HUES64 (cell line): Measurements from ENCODE around the gene FIBP.
A peak's percentile ranks its signal among the peaks of the same experiment; 100 is the strongest.

Experiments used
- H3K27ac ChIP-seq: 2 replicates; pipeline ENCODE4 v1.7.0; 2013; ENCODE audit warnings: low read depth, low read length, inconsistent platforms
- H3K27me3 ChIP-seq: 2 replicates; pipeline ENCODE4 v1.6.1; 2013; ENCODE audit warnings: mild to moderate bottlenecking, low read length; ENCODE audit not compliant: insufficient read depth
- H3K36me3 ChIP-seq: 2 replicates; pipeline ENCODE4 v1.6.1; 2013; ENCODE audit warnings: mild to moderate bottlenecking, low read length; ENCODE audit not compliant: insufficient read depth
- H3K4me1 ChIP-seq: 2 replicates; pipeline ENCODE4 v1.6.1; 2013; ENCODE audit warnings: mild to moderate bottlenecking, low read length, moderate library complexity; ENCODE audit not compliant: insufficient read depth
- H3K4me3 ChIP-seq: 2 replicates; pipeline ENCODE4 v1.5.1; 2013; ENCODE audit warnings: mild to moderate bottlenecking, low read length, moderate library complexity
- H3K9ac ChIP-seq: 2 replicates; pipeline ENCODE4 v1.6.1; 2013; ENCODE audit warnings: mild to moderate bottlenecking, low read depth, low read length
- H3K9me3 ChIP-seq: 2 replicates; pipeline ENCODE4 v1.6.1; 2013; ENCODE audit warnings: low read depth, low read length; ENCODE audit not compliant: insufficient read depth
- WGBS: fragments of 150-250, 120-280 bp; methylation state at CpG from one replicate; pipeline ENCODE4 v1.1.7; 2013; ENCODE audit warnings: missing lambda C conversion rate; 5-methylcytosine and 5-hydroxymethylcytosine counted together

Gene FIBP

DNA sequence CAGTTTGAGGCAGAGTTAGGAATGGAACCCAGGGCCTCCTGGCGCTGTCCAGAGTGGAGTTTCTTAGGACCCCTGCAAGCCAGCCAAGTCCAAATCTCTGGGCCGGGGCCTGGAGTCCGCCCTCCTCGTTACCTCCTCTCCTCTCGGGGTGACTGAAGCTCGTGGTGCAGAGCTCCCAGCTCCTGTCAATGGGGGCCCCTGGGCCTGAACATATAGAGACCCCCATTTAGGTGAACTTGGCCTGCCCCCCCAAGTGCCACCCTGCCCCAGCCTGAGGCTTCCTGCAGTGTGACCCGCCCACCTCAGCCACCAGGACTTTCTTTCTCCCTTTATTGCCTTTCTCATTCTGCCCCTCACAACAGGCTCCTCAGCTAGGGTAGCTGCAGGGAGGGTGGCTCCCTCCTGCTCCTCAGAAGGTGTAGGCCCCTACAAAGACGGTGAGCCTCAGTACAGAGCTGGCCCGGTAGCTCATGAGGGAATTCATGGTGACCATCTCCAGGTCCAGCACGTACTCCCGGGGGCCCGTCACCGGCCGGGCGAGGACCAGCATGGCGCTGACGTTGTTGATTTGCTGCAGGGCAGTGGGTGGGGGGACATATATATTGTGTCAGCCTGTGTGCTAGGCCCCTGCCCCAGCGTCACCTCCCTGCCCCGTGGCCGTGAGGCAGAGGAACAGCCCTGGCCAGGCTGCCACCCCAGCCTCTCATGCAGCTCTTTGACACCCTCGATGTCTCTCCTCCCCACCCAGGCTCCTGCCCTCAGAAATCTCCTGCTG is 21.6 kb downstream of the FIBP start:
- H3K4me1 ChIP-seq, result peaks cover 2% of the 10 kb centered on the region
- no peak overlapping the region for H3K27ac ChIP-seq
- peaks cover 52% of the 10 kb centered on the region for H3K36me3 ChIP-seq
- no peaks in the 10 kb centered on the region for H3K9me3 ChIP-seq
- H3K27me3 ChIP-seq, result 0 out of 2 replicates have a peak, but pooled peaks cover 4% of the 10 kb centered on the region
- H3K4me3 ChIP-seq, result no peak overlapping the region
- WGBS, result 93% methylated on average over 21 of the region's 21 CpGs
- no peak overlapping the region for H3K9ac ChIP-seq

DNA sequence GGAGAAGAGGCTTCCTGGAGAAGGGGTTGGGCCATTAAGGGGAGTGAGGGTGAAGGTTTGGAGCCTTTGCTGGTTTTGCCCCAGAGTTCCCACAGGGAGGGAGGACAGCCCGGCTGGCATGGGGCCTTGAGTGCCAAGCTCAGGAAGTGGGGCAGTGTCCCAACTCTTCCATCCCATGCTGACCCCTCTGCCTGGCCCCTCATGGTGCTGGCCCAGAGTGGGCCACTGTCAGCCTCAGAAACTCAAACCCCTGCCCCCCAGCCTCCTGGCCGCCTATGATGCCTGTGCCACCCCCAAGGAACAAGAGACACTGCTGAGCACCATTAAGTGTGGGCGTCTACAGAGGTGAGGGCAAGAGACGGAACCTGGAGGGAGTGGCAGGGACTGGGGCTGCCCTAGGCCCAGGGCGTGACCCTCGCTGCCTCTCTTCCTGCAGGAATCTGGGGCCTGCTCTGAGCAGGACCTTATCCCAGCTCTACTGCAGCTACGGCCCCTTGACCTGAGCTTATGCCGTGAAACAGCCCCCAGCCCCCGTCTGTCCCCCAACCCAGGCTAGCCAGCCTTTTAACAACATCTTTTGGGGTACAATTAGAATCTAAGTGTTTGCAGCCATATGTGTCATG is 22.6 kb downstream of the FIBP start:
- H3K27me3 ChIP-seq, result no peaks in the 10 kb centered on the region
- no peak overlapping the region for H3K27ac ChIP-seq
- H3K9me3 ChIP-seq, result no peaks in the 10 kb centered on the region
- 94% methylated on average over 9 of the region's 9 CpGs for WGBS
- no peak overlapping the region for H3K4me3 ChIP-seq
- H3K9ac ChIP-seq, result no peak overlapping the region
- H3K4me1 ChIP-seq, result peaks cover 7% of the 10 kb centered on the region
- peaks cover 52% of the 10 kb centered on the region for H3K36me3 ChIP-seq

GRCh38 chr11:65864706-65865471 is 23.4 kb downstream of the FIBP start:
- H3K36me3 ChIP-seq, result peaks cover 52% of the 10 kb centered on the region
- no peak overlapping the region for H3K4me3 ChIP-seq
- H3K9me3 ChIP-seq, result no peaks in the 10 kb centered on the region
- 90% methylated on average over 18 of the region's 18 CpGs for WGBS
- peaks cover 7% of the 10 kb centered on the region for H3K4me1 ChIP-seq
- H3K27me3 ChIP-seq, result no peaks in the 10 kb centered on the region
- no peak overlapping the region for H3K27ac ChIP-seq
- H3K9ac ChIP-seq, result no peak overlapping the region

- 87% methylated on average over 12 of the region's 12 CpGs for WGBS
- Histone ChIP-seq H3K36me3 (peaks cover 52% of the 10 kb centered on the region), H3K4me1 (peaks cover 7% of the 10 kb centered on the region), H3K9ac (no peak overlapping the region), H3K9me3 (no peaks in the 10 kb centered on the region), H3K27ac (no peak overlapping the region), H3K27me3 (no peaks in the 10 kb centered on the region), H3K4me3 (no peak overlapping the region)
Measured at GRCh38 chr11:65863889-65864705, 24.2 kb downstream of the FIBP start.

GRCh38 chr11:65862941-65863888 is 25.1 kb downstream of the FIBP start:
- peaks cover 52% of the 10 kb centered on the region for H3K36me3 ChIP-seq
- 95% methylated on average over 23 of the region's 24 CpGs for WGBS

GRCh38 chr11:65862191-65862735 is 26.0 kb downstream of the FIBP start:
- Histone ChIP-seq H3K9me3 (no peaks in the 10 kb centered on the region), H3K4me3 (0 out of 2 replicates have a peak overlapping the region, but pooled peaks have one; percentile 96), H3K4me1 (peaks cover 7% of the 10 kb centered on the region), H3K27me3 (no peaks in the 10 kb centered on the region), H3K36me3 (peaks cover 52% of the 10 kb centered on the region), H3K27ac (no peak overlapping the region), H3K9ac (no peak overlapping the region)
- WGBS, result 76% methylated on average over 5 of the region's 5 CpGs

More at GRCh38 chr11:65862941-65863888, 25.1 kb downstream of the FIBP start:
- H3K4me3 ChIP-seq, result no peak overlapping the region
- H3K9ac ChIP-seq, result no peak overlapping the region
- no peak overlapping the region for H3K27ac ChIP-seq
- no peaks in the 10 kb centered on the region for H3K9me3 ChIP-seq
- no peaks in the 10 kb centered on the region for H3K27me3 ChIP-seq
- H3K4me1 ChIP-seq, result peaks cover 7% of the 10 kb centered on the region

DNA sequence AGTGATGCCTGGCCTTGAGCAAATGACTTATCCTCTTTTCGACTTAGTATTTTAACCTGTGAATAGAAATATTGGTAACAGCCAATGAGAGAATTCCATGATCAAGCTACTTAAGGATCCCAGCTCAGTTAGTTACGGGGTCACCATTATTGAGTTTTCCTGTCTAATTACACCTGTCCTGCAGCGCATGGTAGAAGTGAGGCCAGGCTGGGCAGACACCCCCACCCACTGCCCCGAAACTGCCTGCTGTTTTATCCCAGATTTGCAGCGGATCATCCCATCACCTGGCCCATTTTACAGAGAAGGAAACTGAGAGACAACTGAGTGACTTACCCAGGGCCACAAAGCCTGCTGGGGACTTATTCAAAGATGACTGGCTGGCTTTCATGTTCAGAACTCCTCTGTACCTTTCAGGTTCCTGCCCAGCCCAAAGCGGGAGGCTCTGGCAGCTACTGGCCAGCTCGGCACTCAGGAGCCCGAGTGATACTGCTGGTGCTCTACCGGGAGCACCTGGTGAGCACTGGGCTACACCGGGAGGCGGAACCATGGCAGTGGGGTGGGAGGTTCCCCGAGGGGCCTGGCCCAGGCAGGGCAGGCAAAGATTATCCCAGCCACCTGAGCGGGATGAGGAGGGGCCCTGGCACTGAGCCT is 26.6 kb downstream of the FIBP start:
- 94% methylated on average over 13 of the region's 13 CpGs for WGBS
- no peak overlapping the region for H3K27ac ChIP-seq
- H3K4me3 ChIP-seq, result peak overlapping the region; percentile 96
- H3K4me1 ChIP-seq, result peaks cover 7% of the 10 kb centered on the region
- peak overlapping the region; percentile 96 for H3K9ac ChIP-seq
- no peaks in the 10 kb centered on the region for H3K9me3 ChIP-seq
- peaks cover 49% of the 10 kb centered on the region for H3K36me3 ChIP-seq
- H3K27me3 ChIP-seq, result no peaks in the 10 kb centered on the region

GRCh38 chr11:65861165-65861505 is 27.1 kb downstream of the FIBP start:
- Histone ChIP-seq H3K27me3 (no peaks in the 10 kb centered on the region), H3K36me3 (peaks cover 49% of the 10 kb centered on the region), H3K4me1 (peaks cover 7% of the 10 kb centered on the region), H3K4me3 (peak overlapping the region; percentile 96), H3K9ac (peak overlapping the region; percentile 96), H3K27ac (peak overlapping the region; percentile 96), H3K9me3 (no peaks in the 10 kb centered on the region)
- 12% methylated on average over 14 of the region's 14 CpGs for WGBS

- Histone ChIP-seq H3K4me3 (peak within 1 kb of the TSS; percentile 96), H3K4me1 (peaks cover 7% of the 10 kb centered on the region), H3K36me3 (peaks cover 49% of the 10 kb centered on the region), H3K27ac (peak within 1 kb of the TSS; percentile 96), H3K9ac (peak within 1 kb of the TSS; percentile 96), H3K9me3 (no peaks in the 10 kb centered on the region), H3K27me3 (no peaks in the 10 kb centered on the region)
- under 1% methylated on average over 78 of the region's 78 CpGs for WGBS
Measured at GRCh38 chr11:65860278-65861164, 27.8 kb downstream of the FIBP start, which contains the start of gene MUS81. Gene MUS81, plus strand, starts transcription at chr11:65860433. Its CDS starts 321 bp downstream, at chr11:65860754.
